T-helper 2 cell treated with Interferon-gamma antibody and Interleukin-4, amounts not matched to agents 5 μg/mL and 100 μg/mL, for 36 hours (primary cell): ENCODE measurements around the gene TAF15.
A peak's percentile ranks its signal among the peaks of the same experiment; 100 is the strongest.

Experiments
- DNase-seq: peaks from one replicate; pipeline ENCODE4 v3.0.0; 2021; ENCODE audit warnings: low spot score
- H3K27ac Mint-ChIP-seq: one replicate; pipeline ENCODE4 v1.8.0; 2021; ENCODE audit warnings: mild to moderate bottlenecking, mixed read lengths
- H3K27me3 Mint-ChIP-seq: one replicate; pipeline ENCODE4 v1.8.0; 2021; ENCODE audit warnings: low read depth, mixed read lengths
- H3K36me3 Mint-ChIP-seq: one replicate; pipeline ENCODE4 v1.8.0; 2021; ENCODE audit warnings: low read depth, mixed read lengths
- H3K4me1 Mint-ChIP-seq: one replicate; pipeline ENCODE4 v1.8.0; 2021; ENCODE audit warnings: low read depth, mixed read lengths
- H3K4me3 Mint-ChIP-seq: one replicate; pipeline ENCODE4 v1.8.0; 2022; ENCODE audit warnings: mild to moderate bottlenecking, moderate library complexity, mixed read lengths
- H3K9me3 Mint-ChIP-seq: one replicate; pipeline ENCODE4 v1.8.0; 2021; ENCODE audit warnings: mixed read lengths

Gene TAF15

DNA sequence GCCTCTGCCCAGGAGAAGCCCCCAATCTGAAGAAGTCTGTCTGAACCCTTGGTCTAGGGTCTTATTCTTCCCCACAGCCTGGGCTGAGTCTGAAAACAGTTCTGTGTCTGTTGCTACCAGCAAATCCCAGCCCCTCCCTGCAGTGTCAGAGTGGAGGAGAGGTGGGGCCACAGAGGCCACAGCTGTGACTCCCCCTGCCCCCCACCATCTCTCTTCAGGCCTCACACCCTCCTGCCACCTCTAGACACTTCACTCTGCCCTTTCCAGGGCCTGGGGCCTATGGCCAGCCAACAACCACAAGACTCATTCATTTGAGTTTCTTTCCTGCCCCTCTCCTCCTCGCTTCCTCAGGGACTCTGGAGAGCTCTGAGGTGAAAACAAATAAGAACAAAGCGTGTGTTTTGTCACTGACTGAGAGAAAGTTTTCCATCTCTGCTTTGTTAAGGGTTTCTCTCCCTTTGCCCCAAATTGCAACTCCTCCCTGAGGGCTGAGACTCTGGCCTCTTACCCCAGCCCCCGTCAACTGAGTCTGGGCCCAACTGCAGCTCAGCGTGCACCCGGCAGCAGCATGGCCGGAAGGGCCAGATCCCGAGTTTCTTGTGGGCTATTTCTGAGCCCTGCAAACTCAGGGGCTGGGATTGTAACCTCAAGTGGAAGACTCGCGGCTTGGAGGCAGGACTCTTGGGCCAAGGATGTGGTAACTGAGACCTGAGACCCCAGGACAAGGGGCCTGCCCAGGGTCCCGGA is 35.4 kb upstream of the TAF15 start:
- DNase-seq: no peak
- H3K4me3 Mint-ChIP-seq: no peak overlapping the region
- no peaks in the 10 kb centered on the region for H3K36me3 Mint-ChIP-seq
- H3K4me1 Mint-ChIP-seq: no peaks in the 10 kb centered on the region
- peaks cover 24% of the 10 kb centered on the region for H3K27me3 Mint-ChIP-seq
- no peak overlapping the region for H3K27ac Mint-ChIP-seq
- no peaks in the 10 kb centered on the region for H3K9me3 Mint-ChIP-seq

DNA sequence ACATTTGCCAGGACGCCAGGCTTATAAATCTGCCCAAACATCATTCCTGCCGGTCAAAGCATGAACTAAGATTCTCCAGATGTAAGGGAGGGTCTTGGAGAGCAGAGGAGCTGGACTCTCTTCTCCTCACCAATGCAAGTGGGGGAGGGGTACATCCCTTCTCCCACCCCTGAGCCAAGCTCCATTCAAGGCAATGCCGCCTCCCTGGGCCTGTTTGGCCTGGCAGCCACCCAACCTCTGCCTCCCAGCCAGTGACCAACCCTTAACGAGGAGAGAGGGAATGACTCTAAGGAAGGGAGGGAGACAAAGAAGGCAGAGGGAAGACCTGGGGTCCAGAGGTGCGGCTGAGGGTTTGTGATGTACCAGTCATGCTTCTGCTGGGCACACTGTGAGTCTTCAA is 34.8 kb upstream of the TAF15 start:
- H3K9me3 Mint-ChIP-seq: no peaks in the 10 kb centered on the region
- H3K27me3 Mint-ChIP-seq: peaks cover 23% of the 10 kb centered on the region
- H3K4me1 Mint-ChIP-seq: no peaks in the 10 kb centered on the region
- H3K36me3 Mint-ChIP-seq: no peaks in the 10 kb centered on the region
- no peak overlapping the region for H3K4me3 Mint-ChIP-seq
- DNase-seq: no peak
- no peak overlapping the region for H3K27ac Mint-ChIP-seq

DNA sequence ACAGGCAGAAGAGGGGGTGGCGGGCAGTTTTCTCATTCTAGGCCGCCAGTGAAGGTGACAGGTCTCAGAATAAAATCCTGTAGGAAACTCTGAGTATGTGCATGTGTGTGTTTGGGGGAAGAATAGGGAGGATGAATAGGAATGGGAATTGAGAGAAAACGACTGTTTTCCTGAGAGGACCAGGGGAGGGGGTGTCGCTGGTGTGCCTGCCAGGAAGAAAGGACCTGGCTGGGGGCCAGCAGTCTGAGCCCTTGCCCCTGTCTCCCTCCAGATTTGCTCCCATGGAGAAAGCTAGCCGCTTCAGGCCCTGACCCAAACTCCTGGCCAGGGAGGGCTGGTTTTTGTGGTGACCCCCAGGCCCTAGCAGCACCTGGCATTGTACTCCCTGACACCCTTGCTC is 34.2 kb upstream of the TAF15 start:
- Mint-ChIP-seq H3K36me3 (no peaks in the 10 kb centered on the region), H3K4me3 (no peak overlapping the region), H3K4me1 (no peaks in the 10 kb centered on the region), H3K9me3 (no peaks in the 10 kb centered on the region), H3K27me3 (peaks cover 25% of the 10 kb centered on the region), H3K27ac (no peak overlapping the region)
- DNase-seq: no peak

DNA sequence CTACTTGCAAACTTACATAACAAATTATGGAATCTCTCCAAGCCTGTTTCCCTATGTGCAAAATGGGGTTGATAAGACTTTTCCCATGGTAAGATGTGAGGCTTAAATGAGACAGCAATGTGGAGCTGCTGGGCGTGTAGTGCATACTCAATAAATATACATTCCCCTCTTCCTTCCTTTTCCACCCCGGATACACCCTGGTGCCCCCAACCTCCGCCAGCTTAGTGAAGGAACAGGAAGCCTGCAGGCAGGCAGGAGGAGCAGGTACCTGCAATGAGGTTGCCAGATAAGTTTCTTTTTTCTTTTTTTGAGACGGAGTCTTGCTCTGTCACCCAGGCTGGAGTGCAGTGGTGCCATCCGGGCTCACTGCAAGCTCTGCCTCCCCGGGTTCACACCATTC is 33.7 kb upstream of the TAF15 start:
- Mint-ChIP-seq H3K4me3 (no peak overlapping the region), H3K9me3 (no peaks in the 10 kb centered on the region), H3K27ac (no peak overlapping the region), H3K27me3 (peaks cover 25% of the 10 kb centered on the region), H3K36me3 (no peaks in the 10 kb centered on the region), H3K4me1 (no peaks in the 10 kb centered on the region)
- no peak for DNase-seq

DNA sequence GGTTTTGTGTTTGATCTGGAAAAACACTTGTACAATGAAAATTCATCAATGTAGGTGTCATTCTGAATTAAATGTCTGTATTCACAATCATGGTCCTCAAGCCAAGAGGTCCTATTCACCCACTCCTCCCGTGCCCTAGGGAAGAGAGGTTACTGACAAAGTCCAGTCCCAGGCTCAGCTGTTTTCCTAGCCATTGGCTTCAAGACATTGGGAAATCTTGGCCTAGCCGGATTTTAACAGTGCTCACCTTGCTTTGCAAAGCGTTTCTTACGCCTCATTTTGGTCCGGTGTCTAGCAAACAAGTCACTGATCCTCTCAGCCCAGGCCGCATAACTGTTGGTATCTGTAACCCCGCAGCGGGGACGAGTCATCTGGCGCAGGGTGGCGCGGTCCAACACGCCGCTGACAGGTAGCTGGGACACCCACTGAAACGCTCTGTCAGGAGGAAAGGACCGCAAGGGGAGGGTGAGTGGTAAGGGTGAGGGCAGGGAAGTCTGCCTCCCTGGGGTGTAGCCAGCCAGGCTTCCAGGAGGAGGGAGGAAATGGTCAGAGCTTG is 30.6 kb upstream of the TAF15 start:
- Mint-ChIP-seq H3K27me3 (peaks cover 21% of the 10 kb centered on the region), H3K4me1 (no peaks in the 10 kb centered on the region), H3K36me3 (no peaks in the 10 kb centered on the region), H3K27ac (no peak overlapping the region), H3K4me3 (no peak overlapping the region), H3K9me3 (no peaks in the 10 kb centered on the region)
- no peak for DNase-seq

DNA sequence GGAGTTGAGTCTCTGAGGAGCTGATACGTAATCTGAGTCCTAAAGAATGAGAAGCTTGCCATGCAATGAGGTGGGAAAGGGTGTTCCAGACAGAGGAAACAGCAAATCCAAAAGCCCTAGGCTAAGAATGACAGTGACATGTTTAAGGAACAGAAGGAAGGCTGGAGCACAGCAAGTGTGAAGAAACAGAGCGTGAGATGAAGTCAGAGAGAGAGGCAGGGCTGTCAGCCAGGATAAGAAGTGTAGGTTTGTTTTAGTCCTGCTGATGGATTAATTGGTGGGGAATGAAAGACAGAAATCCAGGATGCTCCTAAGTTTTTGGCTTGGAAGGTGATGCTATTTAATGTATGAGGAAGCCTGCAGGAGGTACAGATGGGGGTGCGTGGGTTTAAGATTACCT is 28.3 kb upstream of the TAF15 start:
- Mint-ChIP-seq H3K4me1 (no peaks in the 10 kb centered on the region), H3K36me3 (no peaks in the 10 kb centered on the region), H3K27me3 (peaks cover 17% of the 10 kb centered on the region), H3K27ac (no peak overlapping the region), H3K9me3 (no peaks in the 10 kb centered on the region), H3K4me3 (no peak overlapping the region)
- DNase-seq: no peak

DNA sequence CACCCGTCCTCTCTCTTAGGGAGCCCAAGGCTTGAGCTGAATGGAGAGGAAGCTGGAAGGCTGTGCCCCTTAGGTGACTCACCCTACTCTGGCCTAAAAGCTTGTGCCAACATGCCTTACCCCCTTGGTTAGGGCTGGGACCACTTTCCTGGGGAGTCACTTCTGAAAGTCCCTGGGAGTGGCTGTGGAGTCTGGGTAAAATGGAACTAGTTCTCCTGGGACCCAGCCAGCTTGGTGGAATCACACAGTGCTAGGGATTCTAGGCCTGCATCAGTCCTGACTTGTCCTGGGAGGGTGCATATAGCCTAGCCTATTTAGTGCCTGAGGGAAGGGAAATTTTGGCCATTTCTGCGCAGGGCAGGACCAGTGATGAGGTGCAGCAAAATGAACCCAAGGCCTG is 24.4 kb upstream of the TAF15 start:
- Mint-ChIP-seq H3K9me3 (no peaks in the 10 kb centered on the region), H3K27ac (no peak overlapping the region), H3K4me3 (no peak overlapping the region), H3K27me3 (peaks cover 30% of the 10 kb centered on the region), H3K4me1 (peaks cover 3% of the 10 kb centered on the region), H3K36me3 (no peaks in the 10 kb centered on the region)
- DNase-seq: no peak

DNA sequence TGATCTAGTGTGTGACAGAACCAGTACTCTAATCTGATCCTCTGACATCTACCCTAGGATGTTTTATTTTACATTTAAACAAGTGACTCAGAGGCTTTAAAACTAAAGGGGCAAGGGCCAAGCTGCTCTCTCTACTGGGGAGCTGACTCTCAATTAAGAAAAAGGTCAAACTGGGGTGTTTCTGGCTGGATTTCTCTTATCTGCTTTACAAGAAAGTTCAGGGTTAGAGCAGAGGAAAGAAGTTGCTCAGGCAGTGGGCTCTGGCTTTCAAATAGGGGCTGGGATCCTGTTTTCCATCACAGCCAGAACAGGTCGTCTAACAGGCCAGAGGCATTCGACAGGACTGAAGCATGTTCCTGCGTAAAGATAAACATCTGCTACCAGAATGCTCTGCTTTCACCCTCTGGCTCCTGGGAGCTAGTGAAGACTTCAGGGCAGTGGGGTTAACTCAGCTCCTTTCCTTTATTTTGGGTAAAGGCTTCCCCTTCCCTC is 22.3 kb upstream of the TAF15 start:
- H3K36me3 Mint-ChIP-seq: no peaks in the 10 kb centered on the region
- no peak for DNase-seq
- no peak overlapping the region for H3K27ac Mint-ChIP-seq
- peaks cover 3% of the 10 kb centered on the region for H3K4me1 Mint-ChIP-seq
- H3K4me3 Mint-ChIP-seq: no peak overlapping the region
- no peaks in the 10 kb centered on the region for H3K9me3 Mint-ChIP-seq
- peaks cover 35% of the 10 kb centered on the region for H3K27me3 Mint-ChIP-seq

DNA sequence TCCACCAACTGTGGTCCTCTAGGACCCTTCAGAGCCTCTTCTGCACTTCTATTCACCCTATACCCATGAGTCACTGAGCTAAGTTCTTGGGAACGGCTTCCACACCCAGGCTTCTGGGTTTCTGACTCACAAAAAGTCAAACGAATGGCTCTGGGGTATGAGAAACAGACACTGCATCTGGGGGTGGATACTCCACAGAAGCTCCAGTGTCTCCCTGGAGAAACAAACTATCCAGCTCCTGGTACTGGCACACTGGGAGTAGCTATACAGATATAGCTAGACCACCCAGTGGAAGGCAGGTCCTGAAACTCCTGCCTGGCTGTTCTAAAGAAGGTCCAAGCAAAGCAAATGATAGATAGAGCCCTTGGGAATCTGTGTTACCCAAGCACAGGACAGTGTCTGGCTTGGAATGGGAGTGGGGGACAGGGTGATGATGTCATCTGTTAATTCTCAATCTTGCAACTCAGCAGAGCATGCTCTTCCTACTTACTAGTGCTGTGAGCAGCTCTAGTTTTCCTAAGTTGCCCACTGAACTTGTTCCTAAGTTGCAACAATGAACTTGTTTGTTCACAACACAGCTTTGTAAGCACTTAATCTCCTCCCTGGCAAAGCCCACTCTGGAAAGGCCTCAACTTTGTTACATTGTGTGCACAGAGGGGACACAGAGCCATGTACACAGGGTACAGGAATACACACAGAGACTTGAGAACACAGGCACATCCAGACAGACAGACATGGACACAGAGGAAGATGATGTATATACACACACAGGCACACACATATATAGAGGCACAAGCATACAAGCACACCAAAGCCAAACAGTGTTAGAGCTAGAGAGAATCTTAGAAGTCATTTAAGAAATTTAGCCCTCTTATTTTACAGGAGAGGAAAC is 20.6 kb upstream of the TAF15 start:
- H3K27ac Mint-ChIP-seq: no peak overlapping the region
- DNase-seq: no peak
- H3K9me3 Mint-ChIP-seq: no peaks in the 10 kb centered on the region
- H3K4me3 Mint-ChIP-seq: no peak overlapping the region
- H3K4me1 Mint-ChIP-seq: peaks cover 3% of the 10 kb centered on the region
- no peaks in the 10 kb centered on the region for H3K36me3 Mint-ChIP-seq
- peaks cover 51% of the 10 kb centered on the region for H3K27me3 Mint-ChIP-seq

DNA sequence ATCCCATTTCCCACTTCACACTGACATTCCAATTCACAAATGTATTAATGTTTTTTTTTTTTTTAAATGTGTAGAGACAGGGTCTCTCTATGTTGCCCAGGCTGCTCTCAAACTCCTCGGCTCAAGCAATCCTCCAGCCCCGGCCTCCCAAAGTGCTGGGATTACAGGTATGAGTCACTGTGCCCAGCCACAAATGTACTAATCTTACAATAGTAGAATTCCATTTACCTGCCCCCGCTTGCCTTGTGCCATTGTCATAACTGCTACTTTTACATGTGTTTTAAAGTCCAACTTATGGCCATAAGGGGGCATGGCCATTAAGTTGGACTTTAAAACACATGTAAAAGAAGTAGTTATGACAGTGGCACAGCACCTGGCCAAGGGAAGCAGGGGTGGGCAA is 18.4 kb upstream of the TAF15 start:
- Mint-ChIP-seq H3K4me3 (no peak overlapping the region), H3K4me1 (peaks cover 8% of the 10 kb centered on the region), H3K9me3 (no peaks in the 10 kb centered on the region), H3K27me3 (peaks cover 68% of the 10 kb centered on the region), H3K36me3 (no peaks in the 10 kb centered on the region), H3K27ac (no peak overlapping the region)
- DNase-seq: no peak

DNA sequence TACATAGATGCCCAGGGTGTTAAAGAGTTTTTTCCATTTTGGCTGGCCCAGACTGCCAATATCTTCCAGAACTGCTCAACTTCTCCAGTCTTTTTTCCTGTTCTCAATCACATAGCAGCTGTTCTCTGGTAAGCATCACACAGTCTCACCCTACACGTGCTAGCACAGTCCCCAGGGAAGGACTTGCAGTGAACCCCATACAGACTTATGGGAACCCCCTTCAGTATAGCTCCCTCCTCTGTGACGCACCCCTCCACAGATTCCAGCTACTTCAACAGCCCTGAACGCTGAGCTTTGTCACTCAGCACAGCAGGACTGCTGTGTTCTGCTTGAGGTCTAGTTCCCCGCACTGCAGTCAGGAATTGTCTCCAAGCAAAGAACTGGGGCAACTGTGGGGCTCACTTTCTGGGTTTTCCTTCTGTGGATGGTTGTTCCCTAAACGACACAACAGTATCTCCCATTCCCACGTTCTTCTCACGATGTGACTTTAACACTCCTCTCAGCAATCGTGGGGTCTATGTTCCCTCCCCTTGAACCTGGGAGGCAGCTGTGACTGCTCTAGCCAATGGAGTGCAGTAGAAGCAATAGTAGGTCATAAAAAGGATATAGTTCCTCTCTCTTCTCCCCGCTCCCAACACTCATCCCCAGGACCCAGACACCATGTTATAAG is 17.5 kb upstream of the TAF15 start:
- Mint-ChIP-seq H3K36me3 (no peaks in the 10 kb centered on the region), H3K27me3 (peaks cover 70% of the 10 kb centered on the region), H3K27ac (no peak overlapping the region), H3K4me1 (peaks cover 13% of the 10 kb centered on the region), H3K9me3 (no peaks in the 10 kb centered on the region), H3K4me3 (no peak overlapping the region)
- DNase-seq: no peak

DNA sequence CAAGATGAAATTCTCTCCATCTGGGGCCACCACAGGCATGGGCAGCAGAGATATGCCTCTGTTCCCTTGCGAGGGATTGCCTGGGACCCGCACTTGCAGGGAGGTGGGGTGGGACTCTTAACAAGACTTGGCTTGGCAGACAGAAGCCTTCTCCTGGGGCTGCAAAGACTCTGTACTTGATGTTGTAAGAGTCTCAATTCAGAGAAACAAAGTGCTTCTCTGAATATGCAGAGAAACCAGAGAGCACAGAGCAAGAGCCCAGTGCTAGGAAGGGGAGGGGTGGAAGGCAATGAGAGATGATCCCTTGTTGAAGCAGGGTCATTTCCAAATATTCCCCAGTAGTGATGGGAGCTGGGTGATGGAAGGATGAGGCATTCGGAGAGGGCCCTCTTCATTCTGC is 16.0 kb upstream of the TAF15 start:
- Mint-ChIP-seq H3K9me3 (no peaks in the 10 kb centered on the region), H3K4me3 (no peak overlapping the region), H3K36me3 (no peaks in the 10 kb centered on the region), H3K27ac (no peak overlapping the region), H3K4me1 (peaks cover 13% of the 10 kb centered on the region), H3K27me3 (peaks cover 73% of the 10 kb centered on the region)
- no peak for DNase-seq

DNA sequence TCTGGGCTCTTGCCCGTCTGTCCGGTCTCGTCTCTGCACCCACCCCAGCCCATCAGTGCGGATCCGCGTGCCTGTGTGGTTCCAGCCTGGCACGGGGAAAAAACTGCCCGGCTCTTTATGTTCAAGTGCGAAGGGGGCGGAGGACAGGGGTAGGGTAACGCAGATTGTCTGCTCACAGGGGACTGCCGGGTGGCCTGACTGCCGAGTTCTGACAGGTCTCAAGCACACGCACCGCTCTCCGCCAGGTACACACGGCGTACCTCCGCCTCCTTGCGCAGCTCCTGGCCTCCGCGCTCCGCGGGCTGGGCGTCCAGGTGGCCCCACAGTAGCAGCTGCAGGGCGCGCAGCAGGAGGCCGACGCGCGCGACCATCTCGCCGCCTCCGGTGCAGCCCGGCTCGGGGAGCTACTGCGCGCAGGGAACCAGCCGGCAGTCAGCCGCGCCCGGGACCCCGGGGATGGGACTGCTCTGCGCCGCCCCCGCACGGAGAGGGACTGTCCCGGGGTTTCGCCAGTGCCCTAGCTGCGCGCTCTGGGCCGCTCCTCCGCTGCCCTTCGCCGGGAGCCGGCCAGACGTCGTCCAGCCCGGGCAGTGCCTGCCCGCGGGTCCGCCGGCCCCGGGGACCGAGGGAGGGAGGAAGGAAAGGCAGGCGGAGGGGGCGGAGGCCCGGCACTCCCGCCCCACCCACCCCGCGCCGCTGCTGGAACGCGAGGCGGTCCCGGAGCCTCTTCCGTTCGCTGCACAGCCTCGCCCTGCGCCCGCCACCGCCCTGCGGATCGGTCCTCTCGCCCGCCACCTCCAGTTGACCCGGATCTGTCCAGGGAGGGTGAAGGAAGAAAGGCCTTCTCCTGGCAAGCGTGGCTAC is 14.0 kb upstream of the TAF15 start, which contains the start of gene MMP28:
TSS of gene MMP28 (minus strand) at position 635 of the 864 bp plus-strand sequence. CDS start at position 371, 264 bp downstream.
- Mint-ChIP-seq H3K4me1 (peaks cover 11% of the 10 kb centered on the region), H3K27me3 (peaks cover 73% of the 10 kb centered on the region), H3K4me3 (peak within 1 kb of the TSS; percentile 78), H3K9me3 (no peaks in the 10 kb centered on the region), H3K36me3 (no peaks in the 10 kb centered on the region), H3K27ac (no peak within 1 kb of the TSS)
- DNase-seq: peak; percentile 53
